Right renal cortex interstitium (tissue), 3 donors: ENCODE data around the gene ATP1A4. TPM values are rescaled to one million over a fixed set of nuclear protein-coding genes. Genes with fewer than 3 reads are reported as not detected.

Source experiments
- DNase-seq, 3 donors: peaks; one replicate each; pipeline ENCODE4 v3.0.0-alpha.2; 2013; ENCODE audit warnings: low read depth in 3 of 3, low spot score in 2 of 3
- polyA plus RNA-seq, 3 donors: library from polyadenylated mRNA; unstranded; fragments of 120-200 nt; gene quantifications; one replicate each; pipeline ENCODE4 v1.2.1, GENCODE V29; 2013; ENCODE audit not compliant: insufficient read length in 3 of 3

Gene ATP1A4
- polyA plus RNA-seq, 3 donors: 0.37 TPM; not detected in 2

DNA sequence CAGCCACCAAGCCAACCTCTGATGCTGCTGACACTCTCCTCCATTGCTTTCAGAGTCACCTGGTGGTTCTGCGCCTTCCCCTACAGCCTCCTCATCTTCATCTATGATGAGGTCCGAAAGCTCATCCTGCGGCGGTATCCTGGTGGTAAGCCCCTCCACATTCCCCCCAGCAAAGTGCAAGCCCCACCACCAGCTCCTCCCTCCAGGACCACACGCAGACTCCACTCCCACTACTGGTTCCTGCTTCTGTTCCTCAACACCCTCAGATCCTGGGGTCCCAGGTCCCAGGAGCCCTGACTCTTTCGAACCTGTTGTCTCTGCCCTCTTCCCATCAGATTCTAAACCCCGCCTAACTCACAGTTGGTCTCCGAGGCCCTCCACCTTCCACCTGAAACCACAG lies 11.6 kb upstream of the ATP1A4 start:
- DNase-seq: no peak

DNA sequence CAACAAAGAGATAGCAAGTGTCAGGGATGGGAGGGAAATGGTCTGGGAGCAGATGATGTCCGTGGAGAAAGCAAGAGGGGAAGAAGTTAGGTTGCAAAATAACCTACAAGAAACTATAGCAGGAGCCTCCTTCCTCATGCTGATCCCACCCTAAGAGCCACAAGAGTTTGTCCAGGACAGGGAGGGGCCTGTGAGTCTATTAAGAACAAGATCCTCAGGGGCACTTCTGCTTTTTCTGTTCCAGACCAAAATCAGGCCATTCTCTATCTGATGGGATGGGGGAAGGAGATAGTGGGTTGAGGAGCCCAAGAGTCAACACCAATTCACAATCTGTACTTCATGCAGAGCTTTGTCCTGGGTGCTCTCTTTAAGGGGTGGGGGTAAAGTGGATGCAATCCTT lies 7.7 kb upstream of the ATP1A4 start:
- no peak for DNase-seq

- DNase-seq: no peak
Observed at GRCh38 chr1:160144921-160145320, 6.5 kb upstream of the ATP1A4 start.

DNA sequence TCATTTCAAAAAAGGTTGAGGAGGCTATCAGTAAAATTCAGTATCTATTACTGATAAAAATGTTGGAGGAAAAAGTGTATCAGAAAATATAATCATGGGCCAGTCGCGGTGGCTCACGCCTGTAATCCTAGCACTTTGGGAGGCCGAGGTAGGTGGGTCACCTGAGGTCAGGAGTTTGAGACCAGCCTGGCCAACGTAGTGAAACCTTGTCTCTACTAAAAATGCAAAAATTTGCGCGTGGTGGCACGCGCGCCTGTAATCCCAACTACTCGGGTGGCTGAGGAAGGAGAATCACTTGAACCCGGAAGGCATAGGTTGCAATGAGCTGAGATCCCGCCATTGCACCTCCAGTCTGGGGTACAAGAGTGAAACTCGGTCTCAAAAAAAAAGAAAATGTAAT lies 5.3 kb upstream of the ATP1A4 start:
- DNase-seq: no peak

- DNase-seq: no peak
Observed at GRCh38 chr1:160148121-160148520, 3.3 kb upstream of the ATP1A4 start.

DNA sequence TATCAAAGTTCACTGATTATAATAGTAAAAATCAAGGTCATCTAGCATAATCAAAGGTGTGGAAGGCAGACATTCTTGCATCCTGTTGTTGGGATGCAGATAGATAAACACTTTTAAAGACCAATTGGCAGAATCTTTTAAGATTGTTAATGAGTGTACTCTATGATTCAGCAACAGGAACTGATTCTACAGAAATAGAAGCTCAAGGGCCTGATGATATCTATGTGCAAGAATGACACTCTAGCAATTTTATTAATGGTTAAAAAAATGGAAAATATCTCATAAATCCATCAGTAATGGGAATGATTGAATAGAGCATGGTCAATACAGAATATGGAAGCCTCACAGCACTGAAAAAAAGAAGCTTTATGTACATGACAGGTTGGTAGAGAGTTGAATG lies 2.2 kb upstream of the ATP1A4 start:
- no peak for DNase-seq

DNA sequence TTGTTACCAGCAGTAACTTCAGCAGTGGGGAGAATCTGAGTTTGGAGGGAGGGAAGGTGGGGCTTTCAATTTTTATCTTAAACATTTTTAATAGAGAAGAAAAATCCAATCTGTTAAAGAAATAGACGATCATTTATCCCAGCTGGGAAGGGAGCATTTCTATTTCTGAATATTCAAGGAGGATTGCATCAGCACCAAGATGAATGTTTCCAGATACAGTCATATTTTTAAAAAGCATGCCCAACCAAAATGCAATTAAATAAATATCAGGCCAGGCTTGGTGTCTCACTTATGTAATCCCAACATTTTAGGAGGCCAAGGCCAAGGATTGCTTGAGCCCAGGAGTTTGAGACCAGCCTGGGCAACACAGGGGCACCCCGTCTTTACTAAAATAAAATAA lies 1.7 kb upstream of the ATP1A4 start:
- no peak for DNase-seq

GRCh38 chr1:160154790-160155189 lies 3.4 kb downstream of the ATP1A4 start:
- no peak for DNase-seq

GRCh38 chr1:160156361-160156760 lies 5.0 kb downstream of the ATP1A4 start:
- no peak for DNase-seq

GRCh38 chr1:160157174-160157573 lies 5.8 kb downstream of the ATP1A4 start:
- DNase-seq: no peak

DNA sequence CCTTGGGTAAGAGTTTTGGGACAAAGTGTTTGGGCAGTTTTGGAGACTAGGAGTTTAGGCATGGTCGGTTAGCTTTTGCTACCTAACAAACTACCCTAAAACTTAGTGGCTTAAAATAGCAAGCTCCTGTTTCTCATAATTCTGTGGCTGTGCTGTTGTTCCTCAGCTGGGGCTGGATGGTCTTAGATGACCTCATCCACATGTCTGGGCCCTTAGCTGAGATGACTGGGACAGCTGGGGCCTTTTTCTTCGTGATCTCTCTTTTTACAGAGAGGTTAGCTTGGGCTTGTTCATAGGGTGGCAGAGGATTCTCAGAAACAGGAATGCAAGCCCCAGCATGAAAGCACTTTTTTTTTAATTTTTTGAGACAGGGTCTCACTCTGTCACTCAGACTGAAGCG lies 6.6 kb downstream of the ATP1A4 start:
- DNase-seq: no peak

GRCh38 chr1:160158534-160158933 lies 7.1 kb downstream of the ATP1A4 start:
- no peak for DNase-seq

- no peak for DNase-seq
Observed at GRCh38 chr1:160159846-160160245, 8.4 kb downstream of the ATP1A4 start.

GRCh38 chr1:160161965-160162705 lies 10.7 kb downstream of the ATP1A4 start:
- no peak for DNase-seq

GRCh38 chr1:160162931-160163330 lies 11.5 kb downstream of the ATP1A4 start:
- no peak for DNase-seq

- no peak for DNase-seq
Observed at GRCh38 chr1:160163615-160164014, 12.2 kb downstream of the ATP1A4 start.

- no peak for DNase-seq
Observed at GRCh38 chr1:160164121-160164520, 12.7 kb downstream of the ATP1A4 start.

GRCh38 chr1:160166166-160166868 lies 14.9 kb downstream of the ATP1A4 start:
- DNase-seq: no peak

DNA sequence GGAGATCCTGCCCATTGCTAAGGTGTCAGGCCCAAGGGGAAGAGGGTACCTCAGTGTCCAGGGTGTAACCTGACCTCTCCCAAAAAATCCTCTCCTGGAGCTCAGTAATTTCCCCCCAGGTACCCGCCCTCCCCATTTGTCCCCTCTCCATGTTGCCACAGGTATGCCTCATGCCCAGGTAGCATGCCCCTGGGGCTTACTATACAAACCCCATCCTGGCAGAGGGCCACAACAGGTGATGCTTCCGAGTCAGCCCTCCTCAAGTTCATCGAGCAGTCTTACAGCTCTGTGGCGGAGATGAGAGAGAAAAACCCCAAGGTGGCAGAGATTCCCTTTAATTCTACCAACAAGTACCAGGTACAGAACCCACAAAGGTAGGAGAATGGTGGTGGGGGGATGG lies 15.7 kb downstream of the ATP1A4 start:
- no peak for DNase-seq

DNA sequence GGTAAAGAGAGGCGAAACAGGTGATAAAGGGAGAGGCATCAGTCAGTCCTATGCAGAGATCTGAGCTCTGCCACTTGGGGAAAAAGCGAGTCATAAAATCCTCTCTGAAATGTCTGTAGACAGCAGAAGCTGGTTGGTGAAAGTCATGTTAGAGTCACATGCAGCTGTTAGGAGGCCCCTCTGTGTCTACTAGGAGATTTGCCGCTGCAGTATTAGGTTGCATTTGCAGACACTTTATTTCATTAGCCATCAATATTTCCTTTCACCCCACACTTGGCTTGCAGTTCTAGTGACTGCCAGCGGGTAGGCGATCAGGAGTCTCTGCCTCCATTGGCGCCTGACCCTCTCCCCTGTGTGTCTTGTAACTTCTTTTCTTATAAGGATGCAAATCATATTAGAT lies 16.2 kb downstream of the ATP1A4 start:
- no peak for DNase-seq

DNA sequence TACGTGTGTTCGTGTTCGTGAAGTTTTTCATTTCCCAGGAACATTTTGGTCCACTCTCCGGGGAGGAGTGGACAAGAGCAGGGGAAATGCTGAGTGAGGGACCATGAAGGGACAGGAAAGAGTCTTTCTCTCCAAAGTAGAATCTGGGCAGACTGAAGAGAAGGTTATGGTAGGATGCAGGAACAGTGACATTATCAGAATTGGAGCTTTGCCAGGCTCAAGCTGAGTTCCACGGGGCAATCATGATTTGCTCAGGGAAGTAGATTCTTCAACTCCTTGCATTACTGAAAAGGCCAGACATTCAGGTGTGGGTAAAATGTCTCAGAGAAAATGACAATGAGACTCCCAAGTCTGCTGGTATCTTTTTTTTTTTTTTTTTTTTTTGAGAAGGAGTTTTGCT lies 16.6 kb downstream of the ATP1A4 start:
- no peak for DNase-seq

GRCh38 chr1:160168609-160169369 lies 17.4 kb downstream of the ATP1A4 start:
- DNase-seq: no peak
